Ramos (cell line): ENCODE results near the gene SCN8A.
"Not testable (repeated sequence)": the region's sequence is repeated elsewhere in the genome, so short reads cannot be mapped to it uniquely, and the experiment has no call there.

Experiments
- in situ Hi-C: fragments of 300-500 bp; cut with MboI; formaldehyde crosslinking; loops from one replicate; pipeline ENCODE4 v1.14.3; 2022; ENCODE audit warnings: low sequenced_read_pairs; ENCODE audit not compliant: unreplicated experiment

The SCN8A gene

GRCh38 chr12:51752234-51752889 lies 161.3 kb downstream of the SCN8A start:
- in situ Hi-C loops, result no loop called here

GRCh38 chr12:51753980-51754675 lies 163.1 kb downstream of the SCN8A start:
- in situ Hi-C loops, result no loop called here

GRCh38 chr12:51755251-51755650 lies 164.2 kb downstream of the SCN8A start:
- in situ Hi-C loops, result no loop called here

GRCh38 chr12:51759175-51759574 lies 168.1 kb downstream of the SCN8A start:
- in situ Hi-C loops, result no loop called here

GRCh38 chr12:51759695-51760094 lies 168.7 kb downstream of the SCN8A start:
- in situ Hi-C loops, result no loop called here

- in situ Hi-C loops, result no loop called here
Observed at GRCh38 chr12:51760231-51760630, 169.2 kb downstream of the SCN8A start.

GRCh38 chr12:51763743-51764142 lies 172.7 kb downstream of the SCN8A start:
- in situ Hi-C loops, result no loop called here

- in situ Hi-C loops, result no loop called here
Observed at GRCh38 chr12:51766067-51766676, 175.1 kb downstream of the SCN8A start.

GRCh38 chr12:51771008-51771407 lies 180.0 kb downstream of the SCN8A start:
- in situ Hi-C loops, result no loop called here

GRCh38 chr12:51773145-51773869 lies 182.3 kb downstream of the SCN8A start:
- in situ Hi-C loops, result no loop called here

GRCh38 chr12:51774933-51775332 lies 183.9 kb downstream of the SCN8A start:
- in situ Hi-C loops, result no loop called here

- in situ Hi-C loops, result no loop called here
Observed at GRCh38 chr12:51777457-51777856, 186.4 kb downstream of the SCN8A start.

GRCh38 chr12:51777973-51778372 lies 186.9 kb downstream of the SCN8A start:
- in situ Hi-C loops, result no loop called here

GRCh38 chr12:51779876-51780275 lies 188.8 kb downstream of the SCN8A start:
- in situ Hi-C loops, result no loop called here

- in situ Hi-C loops, result no loop called here
Observed at GRCh38 chr12:51784688-51785087, 193.7 kb downstream of the SCN8A start.

- in situ Hi-C loops, result no loop called here
Observed at GRCh38 chr12:51785906-51786305, 194.9 kb downstream of the SCN8A start.

GRCh38 chr12:51788876-51789275 lies 197.8 kb downstream of the SCN8A start:
- in situ Hi-C loops, result no loop called here

GRCh38 chr12:51792417-51792816 lies 201.4 kb downstream of the SCN8A start:
- in situ Hi-C loops, result no loop called here

GRCh38 chr12:51793201-51793600 lies 202.2 kb downstream of the SCN8A start:
- in situ Hi-C loops, result no loop called here

- in situ Hi-C loops, result no loop called here
Observed at GRCh38 chr12:51797301-51797700, 206.3 kb downstream of the SCN8A start.

- in situ Hi-C loops, result not testable (repeated sequence)
Observed at GRCh38 chr12:51798051-51798450, 207.0 kb downstream of the SCN8A start.
